ACC112 (cell line): Measurements from ENCODE around the gene PCK2.

Source experiments
- H2AFZ ChIP-seq: fragments of 200-600 bp; sonication (generic); one replicate; pipeline ENCODE4 v1.6.0; 2017; ENCODE audit warnings: antibody characterized with exemption, low read length; ENCODE audit not compliant: unreplicated experiment
- H3K27ac ChIP-seq: fragments of 200-600 bp; sonication (generic); 2 replicates; pipeline ENCODE4 v1.5.1; 2014; ENCODE audit warnings: low read depth, mild to moderate bottlenecking, antibody characterized with exemption, low read length, moderate library complexity
- H3K27me3 ChIP-seq: fragments of 200-600 bp; sonication (generic); 2 replicates; pipeline ENCODE4 v1.6.1; 2014; ENCODE audit warnings: mild to moderate bottlenecking, antibody characterized with exemption, low read length, moderate library complexity, mixed read lengths; ENCODE audit not compliant: insufficient read depth
- H3K36me3 ChIP-seq: fragments of 200-600 bp; sonication (generic); 2 replicates; pipeline ENCODE4 v1.6.1; 2016; ENCODE audit warnings: mild to moderate bottlenecking, antibody characterized with exemption, low read length, moderate library complexity, mixed read lengths; ENCODE audit not compliant: insufficient read depth
- H3K4me1 ChIP-seq: fragments of 200-600 bp; sonication (generic); one replicate; pipeline ENCODE4 v1.6.1; 2016; ENCODE audit warnings: low read length, mixed read lengths; ENCODE audit not compliant: insufficient read depth, unreplicated experiment, control insufficient read depth
- H3K4me3 ChIP-seq: fragments of 200-600 bp; sonication (generic); 2 replicates; pipeline ENCODE4 v1.5.1; 2014; ENCODE audit warnings: mild to moderate bottlenecking, low read depth, low read length
- H3K79me2 ChIP-seq: fragments of 200-600 bp; sonication (generic); one replicate; pipeline ENCODE4 v1.6.0; 2016; ENCODE audit warnings: low read length; ENCODE audit not compliant: control insufficient read depth, unreplicated experiment, insufficient read depth

Gene PCK2

GRCh38 chr14:24078146-24078545 lies 16.0 kb upstream of the PCK2 start:
- Histone ChIP-seq H3K27me3 (peaks cover 66% of the 10 kb centered on the region), H3K4me3 (no peak overlapping the region), H3K79me2 (no peaks in the 10 kb centered on the region), H3K27ac (no peak overlapping the region), H2AFZ (no peak overlapping the region), H3K4me1 (peaks cover 4% of the 10 kb centered on the region), H3K36me3 (no peaks in the 10 kb centered on the region)

- Histone ChIP-seq H3K27me3 (peaks cover 60% of the 10 kb centered on the region), H3K79me2 (no peaks in the 10 kb centered on the region), H3K4me3 (no peak overlapping the region), H3K4me1 (peaks cover 4% of the 10 kb centered on the region), H3K36me3 (no peaks in the 10 kb centered on the region), H2AFZ (no peak overlapping the region), H3K27ac (no peak overlapping the region)
These were observed 14.5 kb upstream of the PCK2 start for GRCh38 chr14:24079491-24080141.

- no peaks in the 10 kb centered on the region for H3K36me3 ChIP-seq
- peaks cover 56% of the 10 kb centered on the region for H3K27me3 ChIP-seq
- no peak overlapping the region for H2AFZ ChIP-seq
- peaks cover 4% of the 10 kb centered on the region for H3K4me1 ChIP-seq
- H3K79me2 ChIP-seq = no peaks in the 10 kb centered on the region
- H3K4me3 ChIP-seq = no peak overlapping the region
- H3K27ac ChIP-seq = no peak overlapping the region
These were observed 14.0 kb upstream of the PCK2 start for GRCh38 chr14:24080142-24080530.

DNA sequence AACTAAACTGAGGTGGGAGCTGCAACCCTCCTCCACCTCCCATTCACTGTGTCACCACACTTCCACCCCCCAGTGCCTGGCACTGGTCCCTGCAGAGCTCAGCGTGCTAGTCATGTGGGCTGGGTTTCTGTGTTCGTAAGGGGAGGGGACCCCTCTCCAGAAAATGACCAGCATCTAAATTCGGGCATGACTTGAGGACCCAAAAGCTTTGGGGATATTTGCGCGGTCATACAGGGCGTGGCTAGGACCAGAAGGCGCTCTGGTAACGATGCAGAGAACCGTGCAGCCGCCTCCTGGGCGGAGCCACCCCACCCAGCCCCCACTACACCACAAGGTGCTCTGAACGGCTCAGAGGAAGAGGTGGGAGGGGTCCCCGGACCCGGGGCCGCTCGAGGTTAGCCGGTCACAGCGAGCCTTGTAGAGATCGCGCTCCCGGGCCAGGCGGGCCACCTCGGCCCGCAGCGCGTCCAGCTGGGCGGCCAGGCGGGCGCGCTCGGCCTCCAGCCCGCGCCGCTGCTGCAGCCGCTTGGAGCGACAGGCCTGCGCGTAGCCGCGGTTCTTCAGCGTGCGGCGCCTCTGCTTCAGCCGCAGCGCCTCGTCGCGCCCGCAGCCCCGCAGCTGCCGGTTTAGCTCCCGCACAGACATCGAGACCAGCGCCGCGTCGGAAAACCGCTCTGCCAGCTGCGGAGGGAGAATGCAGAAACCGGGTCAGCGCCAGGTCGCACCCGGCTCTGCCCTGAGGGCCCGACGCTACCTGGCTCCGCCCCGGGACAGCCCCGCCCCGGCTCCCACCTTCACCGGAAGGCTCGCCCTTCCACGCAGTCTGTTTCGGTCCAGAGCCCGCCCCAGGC lies 13.0 kb upstream of the PCK2 start:
- Histone ChIP-seq H3K79me2 (no peaks in the 10 kb centered on the region), H3K4me1 (peaks cover 4% of the 10 kb centered on the region), H3K27me3 (peaks cover 49% of the 10 kb centered on the region), H3K4me3 (peak overlapping the region; percentile 83), H3K36me3 (no peaks in the 10 kb centered on the region), H2AFZ (peak overlapping the region; percentile 86), H3K27ac (no peak overlapping the region)

GRCh38 chr14:24081739-24082211 lies 12.3 kb upstream of the PCK2 start:
- H3K4me3 ChIP-seq = peak overlapping the region; percentile 83
- no peak overlapping the region for H2AFZ ChIP-seq
- H3K4me1 ChIP-seq = peaks cover 4% of the 10 kb centered on the region
- peaks cover 49% of the 10 kb centered on the region for H3K27me3 ChIP-seq
- no peak overlapping the region for H3K27ac ChIP-seq
- no peaks in the 10 kb centered on the region for H3K36me3 ChIP-seq
- H3K79me2 ChIP-seq = no peaks in the 10 kb centered on the region

DNA sequence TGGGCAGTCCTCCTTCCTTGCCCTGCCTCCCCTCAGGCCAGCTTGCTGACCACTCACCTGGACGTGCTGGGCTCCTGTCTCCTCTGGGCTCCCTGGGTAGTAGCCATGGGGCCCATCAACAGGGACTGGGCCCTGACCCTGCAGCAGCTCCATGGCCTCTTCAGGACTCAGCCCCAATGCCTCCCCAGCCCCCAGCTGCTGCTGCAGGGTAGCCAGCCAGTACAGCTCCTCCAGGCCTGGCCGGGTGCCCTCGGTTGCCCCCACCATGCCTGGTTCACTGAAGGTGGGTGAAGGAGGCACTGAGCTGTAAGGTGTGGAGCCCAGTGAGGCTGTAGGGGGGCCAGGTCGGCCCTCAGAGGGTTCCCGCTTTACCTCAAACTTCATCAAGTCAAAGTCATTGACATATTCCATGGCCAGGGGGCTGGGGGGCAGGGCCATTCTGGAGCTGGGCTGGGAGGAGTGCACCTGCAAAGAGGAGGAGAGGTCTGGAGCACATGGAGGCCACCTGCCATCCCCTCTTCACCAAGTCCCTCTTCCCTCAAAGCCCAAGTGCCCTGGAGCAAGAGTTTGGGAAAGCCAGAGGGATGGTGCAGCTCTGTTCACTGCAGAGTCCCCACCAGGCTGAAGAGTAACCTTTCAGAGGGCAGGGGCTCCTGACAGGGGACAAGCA lies 11.6 kb upstream of the PCK2 start:
- Histone ChIP-seq H2AFZ (no peak overlapping the region), H3K4me1 (peaks cover 4% of the 10 kb centered on the region), H3K36me3 (no peaks in the 10 kb centered on the region), H3K79me2 (no peaks in the 10 kb centered on the region), H3K27me3 (peaks cover 49% of the 10 kb centered on the region), H3K4me3 (no peak overlapping the region), H3K27ac (no peak overlapping the region)

DNA sequence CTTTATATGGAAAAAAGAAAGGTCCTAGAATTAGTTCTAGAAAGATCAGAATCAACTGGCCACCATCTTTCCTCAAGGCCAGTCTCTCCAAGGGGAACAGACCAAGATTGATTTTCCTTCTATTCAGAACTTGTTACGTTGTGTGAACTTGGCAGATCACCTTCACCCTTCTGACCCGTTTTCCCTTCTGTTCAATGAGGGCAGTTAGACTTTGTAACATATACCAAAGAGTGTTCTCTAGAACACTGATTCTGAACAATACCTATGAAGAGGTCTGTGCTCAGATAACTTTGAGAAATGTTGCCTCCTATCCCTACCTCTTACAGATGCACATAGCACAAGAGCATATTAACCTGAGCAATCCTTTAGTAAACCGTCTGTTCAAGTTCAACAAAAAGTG lies 10.6 kb upstream of the PCK2 start:
- no peak overlapping the region for H3K4me3 ChIP-seq
- peaks cover 49% of the 10 kb centered on the region for H3K27me3 ChIP-seq
- no peak overlapping the region for H3K27ac ChIP-seq
- no peak overlapping the region for H2AFZ ChIP-seq
- H3K79me2 ChIP-seq = no peaks in the 10 kb centered on the region
- peaks cover 4% of the 10 kb centered on the region for H3K4me1 ChIP-seq
- no peaks in the 10 kb centered on the region for H3K36me3 ChIP-seq

DNA sequence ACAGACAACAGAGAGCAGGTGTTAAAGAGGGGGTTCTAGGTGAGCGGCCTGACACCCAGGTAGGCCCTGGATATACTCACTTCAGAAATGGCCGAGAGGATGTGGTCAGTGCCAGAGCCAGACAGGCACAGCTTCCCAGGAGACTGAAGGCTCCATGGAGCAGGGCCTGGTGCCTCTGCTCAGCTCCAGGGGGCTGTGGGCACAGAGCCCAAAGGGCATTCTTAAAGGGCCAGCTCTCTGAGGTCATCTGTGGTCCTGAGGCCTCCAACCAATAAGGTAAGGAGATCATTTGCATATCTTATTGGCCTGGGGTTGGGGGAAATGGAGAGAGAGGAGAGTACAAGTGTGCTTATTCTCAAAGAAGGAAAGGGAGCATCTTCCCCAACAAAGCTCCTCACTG lies 9.7 kb upstream of the PCK2 start:
- Histone ChIP-seq H2AFZ (no peak overlapping the region), H3K36me3 (no peaks in the 10 kb centered on the region), H3K4me1 (peaks cover 4% of the 10 kb centered on the region), H3K4me3 (no peak overlapping the region), H3K79me2 (no peaks in the 10 kb centered on the region), H3K27ac (no peak overlapping the region), H3K27me3 (peaks cover 45% of the 10 kb centered on the region)

DNA sequence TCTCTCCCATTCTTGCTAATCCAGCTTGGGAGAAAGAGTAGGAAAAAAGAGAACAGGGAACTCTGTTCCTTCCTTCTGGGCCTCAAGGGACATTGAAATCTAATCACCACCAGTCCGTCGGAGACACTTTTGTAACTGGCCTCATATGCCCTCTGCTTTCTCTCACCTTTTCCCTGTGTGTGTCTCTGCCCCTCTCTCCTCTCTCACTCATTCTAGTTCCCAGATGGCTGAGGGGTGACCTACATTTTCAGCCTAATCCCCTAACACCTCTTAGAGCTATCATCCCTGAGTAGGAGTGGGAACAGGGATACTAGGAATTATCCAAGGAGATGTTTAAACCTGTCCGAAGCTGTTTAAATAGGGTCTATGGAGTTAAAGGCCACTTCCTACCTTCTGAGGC lies 8.9 kb upstream of the PCK2 start:
- peaks cover 37% of the 10 kb centered on the region for H3K27me3 ChIP-seq
- H3K4me1 ChIP-seq = peaks cover 4% of the 10 kb centered on the region
- H2AFZ ChIP-seq = no peak overlapping the region
- H3K27ac ChIP-seq = no peak overlapping the region
- H3K36me3 ChIP-seq = no peaks in the 10 kb centered on the region
- H3K4me3 ChIP-seq = no peak overlapping the region
- no peaks in the 10 kb centered on the region for H3K79me2 ChIP-seq

- Histone ChIP-seq H3K36me3 (no peaks in the 10 kb centered on the region), H3K27ac (no peak overlapping the region), H3K79me2 (no peaks in the 10 kb centered on the region), H3K4me1 (no peaks in the 10 kb centered on the region), H3K4me3 (no peak overlapping the region), H2AFZ (no peak overlapping the region), H3K27me3 (peaks cover 26% of the 10 kb centered on the region)
These were observed 7.7 kb upstream of the PCK2 start for GRCh38 chr14:24086193-24086955.
